Measurements from ENCODE around the gene SSBP3. TPM values are rescaled to one million over a fixed set of nuclear protein-coding genes. Genes with fewer than 3 reads are reported as not detected.

Gene SSBP3
- total RNA-seq, 1 experiment from 2014 or later = 115 TPM

DNA sequence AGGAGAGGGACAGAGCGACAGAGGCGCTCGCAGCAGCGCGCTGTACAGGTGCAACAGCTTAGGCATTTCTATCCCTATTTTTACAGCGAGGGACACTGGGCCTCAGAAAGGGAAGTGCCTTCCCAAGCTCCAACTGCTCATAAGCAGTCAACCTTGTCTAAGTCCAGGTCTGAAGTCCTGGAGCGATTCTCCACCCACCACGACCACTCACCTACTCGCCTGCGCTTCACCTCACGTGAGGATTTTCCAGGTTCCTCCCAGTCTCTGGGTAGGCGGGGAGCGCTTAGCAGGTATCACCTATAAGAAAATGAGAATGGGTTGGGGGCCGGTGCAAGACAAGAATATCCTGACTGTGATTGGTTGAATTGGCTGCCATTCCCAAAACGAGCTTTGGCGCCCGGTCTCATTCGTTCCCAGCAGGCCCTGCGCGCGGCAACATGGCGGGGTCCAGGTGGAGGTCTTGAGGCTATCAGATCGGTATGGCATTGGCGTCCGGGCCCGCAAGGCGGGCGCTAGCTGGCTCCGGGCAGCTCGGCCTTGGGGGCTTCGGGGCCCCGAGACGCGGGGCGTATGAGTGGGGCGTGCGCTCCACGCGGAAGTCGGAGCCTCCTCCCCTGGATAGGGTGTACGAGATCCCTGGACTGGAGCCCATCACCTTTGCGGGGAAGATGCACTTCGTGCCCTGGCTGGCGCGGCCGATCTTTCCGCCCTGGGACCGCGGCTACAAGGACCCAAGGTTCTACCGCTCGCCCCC, 206.3 kb downstream of the SSBP3 start, which contains the start of the genes CYB5RL and MRPL37 (continued):
- peak; percentile 9; the same call in 1 of the 2 replicates for TF ChIP-seq ZNF232 (CRISPR knock-in tag; IDR thresholded peaks at IDR 0.05)
- 0 out of 2 replicates have a peak, but pooled peaks have one; percentile 31 for TF ChIP-seq FOXP4 (CRISPR knock-in tag; IDR thresholded peaks at IDR 0.05)
- TF ChIP-seq, protein P1, sequence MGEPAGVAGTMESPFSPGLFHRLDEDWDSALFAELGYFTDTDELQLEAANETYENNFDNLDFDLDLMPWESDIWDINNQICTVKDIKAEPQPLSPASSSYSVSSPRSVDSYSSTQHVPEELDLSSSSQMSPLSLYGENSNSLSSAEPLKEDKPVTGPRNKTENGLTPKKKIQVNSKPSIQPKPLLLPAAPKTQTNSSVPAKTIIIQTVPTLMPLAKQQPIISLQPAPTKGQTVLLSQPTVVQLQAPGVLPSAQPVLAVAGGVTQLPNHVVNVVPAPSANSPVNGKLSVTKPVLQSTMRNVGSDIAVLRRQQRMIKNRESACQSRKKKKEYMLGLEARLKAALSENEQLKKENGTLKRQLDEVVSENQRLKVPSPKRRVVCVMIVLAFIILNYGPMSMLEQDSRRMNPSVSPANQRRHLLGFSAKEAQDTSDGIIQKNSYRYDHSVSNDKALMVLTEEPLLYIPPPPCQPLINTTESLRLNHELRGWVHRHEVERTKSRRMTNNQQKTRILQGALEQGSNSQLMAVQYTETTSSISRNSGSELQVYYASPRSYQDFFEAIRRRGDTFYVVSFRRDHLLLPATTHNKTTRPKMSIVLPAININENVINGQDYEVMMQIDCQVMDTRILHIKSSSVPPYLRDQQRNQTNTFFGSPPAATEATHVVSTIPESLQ (CRISPR knock-in tag; IDR thresholded peaks at IDR 0.05) = no peak
- TF ChIP-seq ZNF423 (CRISPR knock-in tag; IDR thresholded peaks at IDR 0.05) = no peak
- TF ChIP-seq CREM (CRISPR knock-in tag; IDR thresholded peaks at IDR 0.05) = peak; percentile 62
- TF ChIP-seq ZNF138 (CRISPR knock-in tag; conservative IDR thresholded peaks at IDR 0.05) = no peak
- no peak for TF ChIP-seq IRF1 (CRISPR knock-in tag; IDR thresholded peaks at IDR 0.05)
- 0 out of 2 replicates have a peak, but pooled peaks have one; percentile 22 for TF ChIP-seq GABPB1 (CRISPR knock-in tag; IDR thresholded peaks at IDR 0.05)
- peak; percentile 80 for TF ChIP-seq NFYB (CRISPR knock-in tag; conservative IDR thresholded peaks at IDR 0.05; ENCODE audit: low read depth)
- TF ChIP-seq AR (CRISPR knock-in tag; IDR thresholded peaks at IDR 0.05) = no peak
- TF ChIP-seq NR3C1 (CRISPR knock-in tag; conservative IDR thresholded peaks at IDR 0.05; ENCODE audit: low read depth) = no peak
- TF ChIP-seq, protein P2, sequence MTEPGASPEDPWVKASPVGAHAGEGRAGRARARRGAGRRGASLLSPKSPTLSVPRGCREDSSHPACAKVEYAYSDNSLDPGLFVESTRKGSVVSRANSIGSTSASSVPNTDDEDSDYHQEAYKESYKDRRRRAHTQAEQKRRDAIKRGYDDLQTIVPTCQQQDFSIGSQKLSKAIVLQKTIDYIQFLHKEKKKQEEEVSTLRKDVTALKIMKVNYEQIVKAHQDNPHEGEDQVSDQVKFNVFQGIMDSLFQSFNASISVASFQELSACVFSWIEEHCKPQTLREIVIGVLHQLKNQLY (CRISPR knock-in tag; IDR thresholded peaks at IDR 0.05) = no peak
- peak; percentile 65 for TF ChIP-seq TEAD1 (CRISPR knock-in tag; IDR thresholded peaks at IDR 0.05)
- TF ChIP-seq SP1 (CRISPR knock-in tag; conservative IDR thresholded peaks at IDR 0.05) = peak; percentile 18; the same call in 1 of the 2 replicates
- no peak for TF ChIP-seq ATF1 (CRISPR knock-in tag; IDR thresholded peaks at IDR 0.05)
- TF ChIP-seq, protein P3, sequence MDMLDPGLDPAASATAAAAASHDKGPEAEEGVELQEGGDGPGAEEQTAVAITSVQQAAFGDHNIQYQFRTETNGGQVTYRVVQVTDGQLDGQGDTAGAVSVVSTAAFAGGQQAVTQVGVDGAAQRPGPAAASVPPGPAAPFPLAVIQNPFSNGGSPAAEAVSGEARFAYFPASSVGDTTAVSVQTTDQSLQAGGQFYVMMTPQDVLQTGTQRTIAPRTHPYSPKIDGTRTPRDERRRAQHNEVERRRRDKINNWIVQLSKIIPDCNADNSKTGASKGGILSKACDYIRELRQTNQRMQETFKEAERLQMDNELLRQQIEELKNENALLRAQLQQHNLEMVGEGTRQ (CRISPR knock-in tag; IDR thresholded peaks at IDR 0.05) = peak; percentile 77
- TF ChIP-seq SMAD4 (CRISPR knock-in tag; IDR thresholded peaks at IDR 0.05) = no peak; the same call in 1 of the 2 replicates
- TF ChIP-seq JAZF1 (CRISPR knock-in tag; IDR thresholded peaks at IDR 0.05) = no peak
- no peak for TF ChIP-seq SOX15 (CRISPR knock-in tag; IDR thresholded peaks at IDR 0.05)
- no peak for TF ChIP-seq ZNF512 (CRISPR knock-in tag; IDR thresholded peaks at IDR 0.05; ENCODE audit: borderline replicate concordance)
- TF ChIP-seq SMAD3 (CRISPR knock-in tag; IDR thresholded peaks at IDR 0.05; ENCODE audit: borderline replicate concordance) = no peak
- no peak for TF ChIP-seq TP53 (CRISPR knock-in tag; IDR thresholded peaks at IDR 0.05)
- TF ChIP-seq ZBTB21 (CRISPR knock-in tag; IDR thresholded peaks at IDR 0.05; ENCODE audit: borderline replicate concordance) = no peak
- no peak for TF ChIP-seq NFE2L1 (CRISPR knock-in tag; IDR thresholded peaks at IDR 0.05)
- no peak for TF ChIP-seq GTF2I (CRISPR knock-in tag; conservative IDR thresholded peaks at IDR 0.05)
- no peak for TF ChIP-seq RELA (CRISPR knock-in tag; IDR thresholded peaks at IDR 0.05; ENCODE audit: borderline replicate concordance)
- TF ChIP-seq KAT7 (CRISPR knock-in tag; IDR thresholded peaks at IDR 0.05; ENCODE audit: borderline replicate concordance) = no peak; the same call in 1 of the 2 replicates

Measured in WTC11 (cell line).